ENCODE measurements around the gene PTPRD.

DNA sequence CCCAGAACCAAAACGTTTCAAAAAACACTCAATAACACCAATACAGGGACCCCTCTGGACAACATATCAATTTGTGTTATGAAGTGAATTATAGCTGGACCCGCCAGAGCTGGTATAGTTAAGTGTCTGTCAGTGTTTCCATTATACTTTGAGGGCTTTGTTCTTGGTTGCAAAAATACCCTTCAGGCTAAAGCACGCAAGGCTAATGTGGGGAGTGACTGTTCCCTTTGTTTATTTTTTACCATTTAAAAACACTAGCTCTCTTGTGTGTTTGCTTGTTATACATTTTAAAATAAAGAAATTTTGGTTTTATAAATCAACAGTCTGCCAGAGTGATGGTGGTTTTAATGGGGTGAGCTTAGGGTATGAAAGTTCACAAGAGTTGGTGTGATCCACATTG lies 859.5 kb downstream of the PTPRD start:
- TF ChIP-seq CTCF (conservative IDR thresholded peaks at IDR 0.05; ENCODE audit: low read depth in 2 of 2) (no peak), JUNB (IDR thresholded peaks at IDR 0.05; ENCODE audit: unreplicated experiment) (no peak), POLR2AphosphoS5 (IDR thresholded peaks at IDR 0.05; ENCODE audit: low read depth) (no peak), EZH2 (IDR thresholded peaks at IDR 0.05; ENCODE audit: low read depth, unreplicated experiment) (no peak), EZH2phosphoT487 (IDR thresholded peaks at IDR 0.05; ENCODE audit: unreplicated experiment) (no peak), REST (IDR thresholded peaks at IDR 0.05; ENCODE audit: unreplicated experiment) (no peak), CREB1 (CRISPR knock-in tag; IDR thresholded peaks at IDR 0.05; ENCODE audit: low read depth) (no peak), NANOG (IDR thresholded peaks at IDR 0.05; ENCODE audit: borderline replicate concordance) (no peak)
- TF ChIP-seq, protein P1, sequence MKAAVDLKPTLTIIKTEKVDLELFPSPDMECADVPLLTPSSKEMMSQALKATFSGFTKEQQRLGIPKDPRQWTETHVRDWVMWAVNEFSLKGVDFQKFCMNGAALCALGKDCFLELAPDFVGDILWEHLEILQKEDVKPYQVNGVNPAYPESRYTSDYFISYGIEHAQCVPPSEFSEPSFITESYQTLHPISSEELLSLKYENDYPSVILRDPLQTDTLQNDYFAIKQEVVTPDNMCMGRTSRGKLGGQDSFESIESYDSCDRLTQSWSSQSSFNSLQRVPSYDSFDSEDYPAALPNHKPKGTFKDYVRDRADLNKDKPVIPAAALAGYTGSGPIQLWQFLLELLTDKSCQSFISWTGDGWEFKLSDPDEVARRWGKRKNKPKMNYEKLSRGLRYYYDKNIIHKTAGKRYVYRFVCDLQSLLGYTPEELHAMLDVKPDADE (IDR thresholded peaks at IDR 0.05): no peak
- TF ChIP-seq, protein P2, sequence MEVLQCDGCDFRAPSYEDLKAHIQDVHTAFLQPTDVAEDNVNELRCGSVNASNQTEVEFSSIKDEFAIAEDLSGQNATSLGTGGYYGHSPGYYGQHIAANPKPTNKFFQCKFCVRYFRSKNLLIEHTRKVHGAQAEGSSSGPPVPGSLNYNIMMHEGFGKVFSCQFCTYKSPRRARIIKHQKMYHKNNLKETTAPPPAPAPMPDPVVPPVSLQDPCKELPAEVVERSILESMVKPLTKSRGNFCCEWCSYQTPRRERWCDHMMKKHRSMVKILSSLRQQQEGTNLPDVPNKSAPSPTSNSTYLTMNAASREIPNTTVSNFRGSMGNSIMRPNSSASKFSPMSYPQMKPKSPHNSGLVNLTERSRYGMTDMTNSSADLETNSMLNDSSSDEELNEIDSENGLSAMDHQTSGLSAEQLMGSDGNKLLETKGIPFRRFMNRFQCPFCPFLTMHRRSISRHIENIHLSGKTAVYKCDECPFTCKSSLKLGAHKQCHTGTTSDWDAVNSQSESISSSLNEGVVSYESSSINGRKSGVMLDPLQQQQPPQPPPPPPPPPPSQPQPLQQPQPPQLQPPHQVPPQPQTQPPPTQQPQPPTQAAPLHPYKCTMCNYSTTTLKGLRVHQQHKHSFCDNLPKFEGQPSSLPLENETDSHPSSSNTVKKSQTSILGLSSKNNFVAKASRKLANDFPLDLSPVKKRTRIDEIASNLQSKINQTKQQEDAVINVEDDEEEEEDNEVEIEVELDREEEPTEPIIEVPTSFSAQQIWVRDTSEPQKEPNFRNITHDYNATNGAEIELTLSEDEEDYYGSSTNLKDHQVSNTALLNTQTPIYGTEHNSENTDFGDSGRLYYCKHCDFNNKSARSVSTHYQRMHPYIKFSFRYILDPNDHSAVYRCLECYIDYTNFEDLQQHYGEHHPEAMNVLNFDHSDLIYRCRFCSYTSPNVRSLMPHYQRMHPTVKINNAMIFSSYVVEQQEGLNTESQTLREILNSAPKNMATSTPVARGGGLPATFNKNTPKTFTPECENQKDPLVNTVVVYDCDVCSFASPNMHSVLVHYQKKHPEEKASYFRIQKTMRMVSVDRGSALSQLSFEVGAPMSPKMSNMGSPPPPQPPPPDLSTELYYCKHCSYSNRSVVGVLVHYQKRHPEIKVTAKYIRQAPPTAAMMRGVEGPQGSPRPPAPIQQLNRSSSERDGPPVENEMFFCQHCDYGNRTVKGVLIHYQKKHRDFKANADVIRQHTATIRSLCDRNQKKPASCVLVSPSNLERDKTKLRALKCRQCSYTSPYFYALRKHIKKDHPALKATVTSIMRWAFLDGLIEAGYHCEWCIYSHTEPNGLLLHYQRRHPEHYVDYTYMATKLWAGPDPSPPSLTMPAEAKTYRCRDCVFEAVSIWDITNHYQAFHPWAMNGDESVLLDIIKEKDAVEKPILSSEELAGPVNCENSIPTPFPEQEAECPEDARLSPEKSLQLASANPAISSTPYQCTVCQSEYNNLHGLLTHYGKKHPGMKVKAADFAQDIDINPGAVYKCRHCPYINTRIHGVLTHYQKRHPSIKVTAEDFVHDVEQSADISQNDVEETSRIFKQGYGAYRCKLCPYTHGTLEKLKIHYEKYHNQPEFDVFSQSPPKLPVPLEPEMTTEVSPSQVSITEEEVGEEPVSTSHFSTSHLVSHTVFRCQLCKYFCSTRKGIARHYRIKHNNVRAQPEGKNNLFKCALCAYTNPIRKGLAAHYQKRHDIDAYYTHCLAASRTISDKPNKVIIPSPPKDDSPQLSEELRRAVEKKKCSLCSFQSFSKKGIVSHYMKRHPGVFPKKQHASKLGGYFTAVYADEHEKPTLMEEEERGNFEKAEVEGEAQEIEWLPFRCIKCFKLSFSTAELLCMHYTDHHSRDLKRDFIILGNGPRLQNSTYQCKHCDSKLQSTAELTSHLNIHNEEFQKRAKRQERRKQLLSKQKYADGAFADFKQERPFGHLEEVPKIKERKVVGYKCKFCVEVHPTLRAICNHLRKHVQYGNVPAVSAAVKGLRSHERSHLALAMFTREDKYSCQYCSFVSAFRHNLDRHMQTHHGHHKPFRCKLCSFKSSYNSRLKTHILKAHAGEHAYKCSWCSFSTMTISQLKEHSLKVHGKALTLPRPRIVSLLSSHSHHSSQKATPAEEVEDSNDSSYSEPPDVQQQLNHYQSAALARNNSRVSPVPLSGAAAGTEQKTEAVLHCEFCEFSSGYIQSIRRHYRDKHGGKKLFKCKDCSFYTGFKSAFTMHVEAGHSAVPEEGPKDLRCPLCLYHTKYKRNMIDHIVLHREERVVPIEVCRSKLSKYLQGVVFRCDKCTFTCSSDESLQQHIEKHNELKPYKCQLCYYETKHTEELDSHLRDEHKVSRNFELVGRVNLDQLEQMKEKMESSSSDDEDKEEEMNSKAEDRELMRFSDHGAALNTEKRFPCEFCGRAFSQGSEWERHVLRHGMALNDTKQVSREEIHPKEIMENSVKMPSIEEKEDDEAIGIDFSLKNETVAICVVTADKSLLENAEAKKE (CRISPR knock-in tag; IDR thresholded peaks at IDR 0.05): no peak
